ENCODE results near the gene CIB2. TPM values are rescaled to one million over a fixed set of nuclear protein-coding genes. Genes with fewer than 3 reads are reported as not detected.
A peak's percentile ranks its signal among the peaks of the same experiment; 100 is the strongest.

The CIB2 gene
- total and polyA plus RNA-seq, 4 donors = 18.2 to 81.4 (median 46.5) TPM

GRCh38 chr15:78139578-78139977 lies 8.3 kb upstream of the CIB2 start:
- WGBS (ENCODE audit: insufficient coverage) = 100% methylated on average over 1 of the region's 5 CpGs
- no peaks in the 10 kb centered on the region for H3K9me3 ChIP-seq (ENCODE audit: control insufficient read depth, insufficient read depth, low read length)
- no peak overlapping the region for H3K27ac ChIP-seq (ENCODE audit: low read depth, low read length)
- no peaks in the 10 kb centered on the region for H3K27me3 ChIP-seq (ENCODE audit: control insufficient read depth, insufficient read depth, low read length)
- no peak for DNase-seq (ENCODE audit: low read depth in 4 of 6, low spot score in 6 of 6)
- H3K4me1 ChIP-seq (ENCODE audit: control insufficient read depth, insufficient read depth, low read length) = no peaks in the 10 kb centered on the region
- no peak overlapping the region for H3K4me3 ChIP-seq (ENCODE audit: low read depth, low read length)
- no peaks in the 10 kb centered on the region for H3K36me3 ChIP-seq (ENCODE audit: control insufficient read depth, insufficient read depth, low read length)

GRCh38 chr15:78133801-78134200 lies 2.6 kb upstream of the CIB2 start:
- Histone ChIP-seq H3K36me3 (ENCODE audit: control insufficient read depth, insufficient read depth, low read length) (no peaks in the 10 kb centered on the region), H3K4me1 (ENCODE audit: control insufficient read depth, insufficient read depth, low read length) (peaks cover 26% of the 10 kb centered on the region), H3K27ac (ENCODE audit: low read depth, low read length) (no peak overlapping the region), H3K27me3 (ENCODE audit: control insufficient read depth, insufficient read depth, low read length) (no peaks in the 10 kb centered on the region), H3K9me3 (ENCODE audit: control insufficient read depth, insufficient read depth, low read length) (no peaks in the 10 kb centered on the region), H3K4me3 (ENCODE audit: low read depth, low read length) (no peak overlapping the region)
- WGBS (ENCODE audit: insufficient coverage) = 100% methylated on average over 1 of the region's 2 CpGs
- DNase-seq (ENCODE audit: low read depth in 4 of 6, low spot score in 6 of 6) = no peak

- Histone ChIP-seq H3K4me3 (ENCODE audit: low read depth, low read length) (peak overlapping the region; percentile 12), H3K36me3 (ENCODE audit: control insufficient read depth, insufficient read depth, low read length) (no peaks in the 10 kb centered on the region), H3K27ac (ENCODE audit: low read depth, low read length) (no peak overlapping the region), H3K9me3 (ENCODE audit: control insufficient read depth, insufficient read depth, low read length) (no peaks in the 10 kb centered on the region), H3K4me1 (ENCODE audit: control insufficient read depth, insufficient read depth, low read length) (peaks cover 27% of the 10 kb centered on the region), H3K27me3 (ENCODE audit: control insufficient read depth, insufficient read depth, low read length) (no peaks in the 10 kb centered on the region)
- peak in 1 of 6 donors; percentile 31 for DNase-seq (ENCODE audit: low read depth in 4 of 6, low spot score in 6 of 6)
- WGBS (ENCODE audit: insufficient coverage) = 20% methylated on average over 47 of the region's 51 CpGs
Measured at GRCh38 chr15:78130466-78131294, 565 bp downstream of the CIB2 start.

- no peaks in the 10 kb centered on the region for H3K27me3 ChIP-seq (ENCODE audit: control insufficient read depth, insufficient read depth, low read length)
- WGBS (ENCODE audit: insufficient coverage) = 100% methylated on average over 2 of the region's 5 CpGs
- peaks cover 27% of the 10 kb centered on the region for H3K4me1 ChIP-seq (ENCODE audit: control insufficient read depth, insufficient read depth, low read length)
- no peak overlapping the region for H3K4me3 ChIP-seq (ENCODE audit: low read depth, low read length)
- no peak overlapping the region for H3K27ac ChIP-seq (ENCODE audit: low read depth, low read length)
- peak in 2 of 6 donors; percentile 2 to 12 for DNase-seq (ENCODE audit: low read depth in 4 of 6, low spot score in 6 of 6)
- H3K36me3 ChIP-seq (ENCODE audit: control insufficient read depth, insufficient read depth, low read length) = no peaks in the 10 kb centered on the region
- no peaks in the 10 kb centered on the region for H3K9me3 ChIP-seq (ENCODE audit: control insufficient read depth, insufficient read depth, low read length)
Measured at GRCh38 chr15:78129751-78130287, 1.4 kb downstream of the CIB2 start.

- peak in 2 of 6 donors; percentile 5 to 62 for DNase-seq (ENCODE audit: low read depth in 4 of 6, low spot score in 6 of 6)
- Histone ChIP-seq H3K27ac (ENCODE audit: low read depth, low read length) (no peak overlapping the region), H3K36me3 (ENCODE audit: control insufficient read depth, insufficient read depth, low read length) (peaks cover under 1% of the 10 kb centered on the region), H3K4me3 (ENCODE audit: low read depth, low read length) (no peak overlapping the region), H3K9me3 (ENCODE audit: control insufficient read depth, insufficient read depth, low read length) (no peaks in the 10 kb centered on the region), H3K4me1 (ENCODE audit: control insufficient read depth, insufficient read depth, low read length) (peaks cover 27% of the 10 kb centered on the region), H3K27me3 (ENCODE audit: control insufficient read depth, insufficient read depth, low read length) (no peaks in the 10 kb centered on the region)
- WGBS (ENCODE audit: insufficient coverage) = 67% methylated on average over 7 of the region's 8 CpGs
Measured at GRCh38 chr15:78129077-78129750, 2.0 kb downstream of the CIB2 start.

GRCh38 chr15:78127882-78128281 lies 3.4 kb downstream of the CIB2 start:
- H3K9me3 ChIP-seq (ENCODE audit: control insufficient read depth, insufficient read depth, low read length) = no peaks in the 10 kb centered on the region
- peaks cover 8% of the 10 kb centered on the region for H3K36me3 ChIP-seq (ENCODE audit: control insufficient read depth, insufficient read depth, low read length)
- whole genome bisulfite sequencing (ENCODE audit: insufficient coverage) = 100% methylated on average over 1 of the region's 2 CpGs
- H3K4me3 ChIP-seq (ENCODE audit: low read depth, low read length) = no peak overlapping the region
- no peak for DNase-seq (ENCODE audit: low read depth in 4 of 6, low spot score in 6 of 6)
- no peaks in the 10 kb centered on the region for H3K27me3 ChIP-seq (ENCODE audit: control insufficient read depth, insufficient read depth, low read length)
- H3K4me1 ChIP-seq (ENCODE audit: control insufficient read depth, insufficient read depth, low read length) = peaks cover 27% of the 10 kb centered on the region
- H3K27ac ChIP-seq (ENCODE audit: low read depth, low read length) = no peak overlapping the region

GRCh38 chr15:78125267-78125666 lies 6.0 kb downstream of the CIB2 start:
- H3K36me3 ChIP-seq (ENCODE audit: control insufficient read depth, insufficient read depth, low read length) = peaks cover 14% of the 10 kb centered on the region
- H3K9me3 ChIP-seq (ENCODE audit: control insufficient read depth, insufficient read depth, low read length) = no peaks in the 10 kb centered on the region
- H3K4me1 ChIP-seq (ENCODE audit: control insufficient read depth, insufficient read depth, low read length) = peaks cover 8% of the 10 kb centered on the region
- no peaks in the 10 kb centered on the region for H3K27me3 ChIP-seq (ENCODE audit: control insufficient read depth, insufficient read depth, low read length)
- DNase-seq (ENCODE audit: low read depth in 4 of 6, low spot score in 6 of 6) = no peak
- 100% methylated on average over 1 of the region's 3 CpGs for WGBS (ENCODE audit: insufficient coverage)
- H3K4me3 ChIP-seq (ENCODE audit: low read depth, low read length) = no peak overlapping the region
- no peak overlapping the region for H3K27ac ChIP-seq (ENCODE audit: low read depth, low read length)

GRCh38 chr15:78120523-78120922 lies 10.7 kb downstream of the CIB2 start:
- WGBS (ENCODE audit: insufficient coverage) = 73% methylated on average over 2 of the region's 5 CpGs
- no peak overlapping the region for H3K4me3 ChIP-seq (ENCODE audit: low read depth, low read length)
- peaks cover 14% of the 10 kb centered on the region for H3K36me3 ChIP-seq (ENCODE audit: control insufficient read depth, insufficient read depth, low read length)
- H3K4me1 ChIP-seq (ENCODE audit: control insufficient read depth, insufficient read depth, low read length) = no peaks in the 10 kb centered on the region
- no peaks in the 10 kb centered on the region for H3K9me3 ChIP-seq (ENCODE audit: control insufficient read depth, insufficient read depth, low read length)
- H3K27ac ChIP-seq (ENCODE audit: low read depth, low read length) = no peak overlapping the region
- no peak for DNase-seq (ENCODE audit: low read depth in 4 of 6, low spot score in 6 of 6)
- H3K27me3 ChIP-seq (ENCODE audit: control insufficient read depth, insufficient read depth, low read length) = no peaks in the 10 kb centered on the region

GRCh38 chr15:78112551-78112950 lies 18.7 kb downstream of the CIB2 start:
- Histone ChIP-seq H3K9me3 (ENCODE audit: control insufficient read depth, insufficient read depth, low read length) (no peaks in the 10 kb centered on the region), H3K4me3 (ENCODE audit: low read depth, low read length) (no peak overlapping the region), H3K4me1 (ENCODE audit: control insufficient read depth, insufficient read depth, low read length) (no peaks in the 10 kb centered on the region), H3K27ac (ENCODE audit: low read depth, low read length) (no peak overlapping the region), H3K27me3 (ENCODE audit: control insufficient read depth, insufficient read depth, low read length) (no peaks in the 10 kb centered on the region), H3K36me3 (ENCODE audit: control insufficient read depth, insufficient read depth, low read length) (peaks cover 19% of the 10 kb centered on the region)
- 100% methylated on average over 1 of the region's 3 CpGs for WGBS (ENCODE audit: insufficient coverage)
- no peak for DNase-seq (ENCODE audit: low read depth in 4 of 6, low spot score in 6 of 6)

Measured in spinal cord (tissue), 10 donors.